IMR-90 (cell line): Measurements from ENCODE around the gene OPN1SW. TPM values are rescaled to one million over a fixed set of nuclear protein-coding genes. Genes with fewer than 3 reads are reported as not detected.

Source experiments
- ATAC-seq: fragments of 200-7000 bp; cut with Tn5 transposase; 2 replicates; pipeline ENCODE4 v1.9.1; 2020; ENCODE audit warnings: low read depth, mild to moderate bottlenecking, moderate library complexity
- BruUV-seq: library from RNA; stranded (reverse); fragments of 400-500 nt; replicated peaks from 2 replicates; lab custom pipeline; 2021; lab: Mats Ljungman, UMichigan
- CTCF ChIA-PET: fragments of 300-600 bp; formaldehyde crosslinking; extraction: SDS; loops from one replicate; lab custom pipeline; 2021; ENCODE audit warnings: antibody characterized with exemption; lab: Yijun Ruan, JAX
- POLR2A ChIA-PET: fragments of 300-600 bp; sonication (Branson Sonifier 250); formaldehyde crosslinking; loops from one replicate; lab custom pipeline; 2022; ENCODE audit warnings: antibody characterized with exemption; ENCODE audit not compliant: unreplicated experiment; lab: Charles Lee
- DNase-seq: peaks from one replicate; pipeline ENCODE4 v3.0.0; 2013
- H2AFZ ChIP-seq: replicated peaks from 2 replicates; pipeline ENCODE3; 2013; ENCODE audit warnings: low read length, mild to moderate bottlenecking; ENCODE audit not compliant: poor library complexity
- H2AK5ac ChIP-seq: 2 replicates; pipeline ENCODE4 v1.6.1; 2013; ENCODE audit warnings: low read depth, low read length, inconsistent platforms
- H2AK9ac ChIP-seq: replicated peaks from 2 replicates; pipeline ENCODE3; 2013; ENCODE audit warnings: mild to moderate bottlenecking, low read depth, low read length, moderate library complexity; ENCODE audit not compliant: poor library complexity
- H2BK120ac ChIP-seq: 2 replicates; pipeline ENCODE4 v1.6.1; 2013; ENCODE audit warnings: low read depth, low read length, inconsistent platforms
- H2BK15ac ChIP-seq: 3 replicates; pipeline ENCODE4 v1.6.1; 2013; ENCODE audit warnings: low read depth, low read length, inconsistent platforms
- H2BK20ac ChIP-seq: 2 replicates; pipeline ENCODE4 v1.6.1; 2013; ENCODE audit warnings: low read depth, mild to moderate bottlenecking, inconsistent platforms, low read length, moderate library complexity
- H2BK5ac ChIP-seq: 2 replicates; pipeline ENCODE4 v1.6.1; 2013; ENCODE audit warnings: mild to moderate bottlenecking, low read depth, low read length, inconsistent platforms; ENCODE audit not compliant: poor library complexity, severe bottlenecking
- H3K14ac ChIP-seq: replicated peaks from 2 replicates; pipeline ENCODE4 v1.6.1; 2013; ENCODE audit warnings: low read depth, low read length, inconsistent platforms
- H3K18ac ChIP-seq: 2 replicates; pipeline ENCODE4 v1.6.1; 2013; ENCODE audit warnings: low read depth, low read length, control low read depth
- H3K23ac ChIP-seq: 2 replicates; pipeline ENCODE4 v1.6.1; 2013; ENCODE audit warnings: low read depth, low read length, inconsistent platforms
- H3K27ac ChIP-seq: 2 replicates; pipeline ENCODE4 v1.5.1; 2013; ENCODE audit warnings: mild to moderate bottlenecking, control low read depth, low read length; ENCODE audit not compliant: insufficient read depth
- H3K27me3 ChIP-seq: 2 replicates; pipeline ENCODE4 v1.6.1; 2013; ENCODE audit warnings: low read length; ENCODE audit not compliant: control insufficient read depth, insufficient read depth
- H3K36me3 ChIP-seq: 2 replicates; pipeline ENCODE4 v1.6.1; 2013; ENCODE audit warnings: low read length, mixed read lengths; ENCODE audit not compliant: control insufficient read depth, insufficient read depth
- H3K4ac ChIP-seq: 2 replicates; pipeline ENCODE4 v1.6.1; 2013; ENCODE audit warnings: low read depth, low read length, inconsistent platforms
- H3K4me1 ChIP-seq: 2 replicates; pipeline ENCODE4 v1.6.1; 2013; ENCODE audit warnings: low read length, mixed read lengths; ENCODE audit not compliant: control insufficient read depth, insufficient read depth
- H3K4me2 ChIP-seq: 2 replicates; pipeline ENCODE4 v1.6.1; 2013; ENCODE audit warnings: low read depth, mild to moderate bottlenecking, control low read depth, low read length, moderate library complexity
- H3K4me3 ChIP-seq: 2 replicates; pipeline ENCODE4 v1.5.1; 2013; ENCODE audit warnings: low read depth, mild to moderate bottlenecking, control low read depth, low read length, moderate library complexity; ENCODE audit not compliant: insufficient read depth
- H3K56ac ChIP-seq: 2 replicates; pipeline ENCODE4 v1.6.1; 2013; ENCODE audit warnings: low read length, inconsistent platforms; ENCODE audit not compliant: insufficient read depth; ENCODE audit errors: extremely low read depth
- H3K79me1 ChIP-seq, 2 experiments: 2 replicates each; pipeline ENCODE4 v1.6.1; 2013; ENCODE audit warnings: low read length in 2 of 2, inconsistent platforms in 1 of 2, low read depth in 1 of 2
- H3K9ac ChIP-seq: 2 replicates; pipeline ENCODE4 v1.6.1; 2013; ENCODE audit warnings: low read depth, low read length, control low read depth
- H3K9me1 ChIP-seq: 2 replicates; pipeline ENCODE4 v1.6.1; 2013; ENCODE audit warnings: low read length, inconsistent platforms; ENCODE audit not compliant: insufficient read depth
- H3K9me3 ChIP-seq: 2 replicates; pipeline ENCODE4 v1.6.1; 2013; ENCODE audit warnings: low read length; ENCODE audit not compliant: control insufficient read depth, insufficient read depth
- H4K20me1 ChIP-seq: 2 replicates; pipeline ENCODE4 v1.6.1; 2013; ENCODE audit warnings: low read length, inconsistent platforms; ENCODE audit not compliant: insufficient read depth
- H4K5ac ChIP-seq: 2 replicates; pipeline ENCODE4 v1.6.1; 2013; ENCODE audit warnings: mild to moderate bottlenecking, low read depth, low read length, control low read depth
- H4K8ac ChIP-seq, 2 experiments: 2 replicates each; pipeline ENCODE4 v1.6.1; 2013; ENCODE audit warnings: low read depth in 2 of 2, low read length in 2 of 2, control low read depth in 1 of 2, inconsistent platforms in 1 of 2
- H4K91ac ChIP-seq: 2 replicates; pipeline ENCODE4 v1.6.1; 2013; ENCODE audit warnings: low read depth, low read length, inconsistent platforms; ENCODE audit not compliant: insufficient read depth
- FOS ChIP-seq: fragments of 150-350 bp; IDR thresholded peaks from 2 replicates; pipeline ENCODE4 v1.6.1; 2016; ENCODE audit warnings: low read depth, low read length
- MAZ ChIP-seq: IDR thresholded peaks from 2 replicates; pipeline ENCODE4 v1.6.1; 2012; ENCODE audit warnings: low read depth, mild to moderate bottlenecking, low read length, improper control_type of control experiment, moderate library complexity, borderline replicate concordance
- MXI1 ChIP-seq: IDR thresholded peaks from 2 replicates; pipeline ENCODE4 v1.6.1; 2012; ENCODE audit warnings: low read depth, mild to moderate bottlenecking, low read length, moderate library complexity, borderline replicate concordance
- NFE2L2 ChIP-seq: fragments of 150-350 bp; IDR thresholded peaks from 2 replicates; pipeline ENCODE4 v1.6.1; 2016; ENCODE audit warnings: low read depth, mild to moderate bottlenecking, low read length
- WGBS, 2 experiments: methylation state at CpG; one replicate each; pipeline versions ENCODE4 v1.1.5 to v1.1.7; 2013; ENCODE audit warnings: missing lambda C conversion rate in 2 of 2; ENCODE audit not compliant: insufficient read length in 1 of 2; ENCODE audit errors: extremely low coverage in 2 of 2; 5-methylcytosine and 5-hydroxymethylcytosine counted together
- dilution Hi-C: fragments of 300-500 bp; cut with HindIII; formaldehyde crosslinking; loops from one replicate; pipeline ENCODE4 v1.14.3; 2018; ENCODE audit warnings: low sequenced_read_pairs; ENCODE audit not compliant: unreplicated experiment
- in situ Hi-C: fragments of 300-500 bp; cut with MboI; formaldehyde crosslinking; loops from 3 replicates; pipeline ENCODE4 v1.14.3; 2019; ENCODE audit warnings: low sequenced_read_pairs, inconsistent platforms, mixed read lengths
- intact Hi-C: fragments of 100-400 bp; cut with micrococcal nuclease; formaldehyde crosslinking; loops from 2 replicates; pipeline ENCODE4 v1.10.0; 2022
- polyA plus RNA-seq, 3 experiments: library from polyadenylated mRNA; depleted of rRNA; stranded (reverse); fragments of >200 nt; gene quantifications; 2 replicates each; pipeline ENCODE4 v1.2.3, GENCODE V29; 2012; ENCODE audit warnings: low replicate concordance in 1 of 3
- total RNA-seq: library from RNA; depleted of rRNA; stranded (reverse); fragments of >200 nt; gene quantifications from 2 replicates; pipeline ENCODE4 v1.2.3, GENCODE V29; 2012
- TF ChIP-seq, protein P1 (sequence below): conservative IDR thresholded peaks from 2 replicates; pipeline ENCODE4 v1.5.1; 2012; ENCODE audit warnings: mild to moderate bottlenecking, low read depth, low read length, improper control_type of control experiment

The OPN1SW gene
- total and polyA plus RNA-seq, 2 of the 4 experiments (the other 2 are of a cell fraction), result not detected

DNA sequence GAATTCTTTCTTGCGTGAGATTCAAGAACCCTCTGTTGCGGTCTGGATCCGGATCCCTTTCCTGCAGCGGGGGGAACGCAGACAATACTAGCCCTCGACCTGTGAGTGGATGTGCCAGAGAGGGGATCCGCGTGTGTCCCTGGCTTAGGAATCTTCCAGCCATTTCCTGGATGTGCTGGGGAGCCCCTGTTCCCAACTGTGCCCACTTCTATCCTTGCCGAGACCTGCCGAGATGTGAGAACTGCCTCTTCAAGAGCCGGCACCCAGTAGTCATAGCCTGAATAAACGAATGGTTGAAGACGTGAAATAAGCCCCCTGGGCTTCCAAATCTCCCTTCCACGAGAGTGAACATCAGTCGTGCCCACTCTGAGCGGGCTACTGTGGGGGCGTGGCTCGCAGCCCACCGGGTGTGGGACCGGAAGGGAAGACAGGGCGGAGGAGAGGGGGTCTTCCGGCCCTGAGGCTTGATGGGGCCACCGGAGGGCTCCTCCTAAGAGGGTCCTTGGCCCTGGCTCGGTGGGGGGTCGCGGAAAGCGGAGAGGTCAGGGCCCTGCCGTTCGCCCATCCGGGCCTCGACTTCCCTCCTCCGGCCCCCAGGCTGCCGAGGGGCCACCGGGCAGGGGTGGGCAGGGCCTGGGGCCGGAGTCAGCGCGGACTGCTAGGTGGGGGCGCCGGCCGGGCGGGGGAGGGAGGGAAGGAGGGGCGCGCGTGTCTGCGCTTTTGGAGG, 14.9 kb upstream of the OPN1SW start:
- 0 out of 2 replicates have a peak overlapping the region, but pooled peaks have one; percentile 41 for H4K91ac ChIP-seq
- DNase-seq (no peak), ATAC-seq (peak; percentile 28)
- no peaks in the 10 kb centered on the region for H4K20me1 ChIP-seq
- H3K9ac ChIP-seq, result peak overlapping the region; percentile 78
- peak overlapping the region; percentile 45; the same call in 1 of the 2 replicates for H2AK5ac ChIP-seq
- WGBS, 2 experiments, result 40% methylated on average over 2 of the region's 45 CpGs; no CpG with 5 or more reads in 1 of the 2 experiments
- H4K5ac ChIP-seq, result 0 out of 2 replicates have a peak overlapping the region, but pooled peaks have one; percentile 51
- H3K56ac ChIP-seq, result no peak overlapping the region
- H2BK120ac ChIP-seq, result no peak overlapping the region
- no TSS peak for BruUV-seq
- peaks cover 0 to 13% of the 10 kb centered on the region in 2 experiments; a peak in 2 of 4 replicates for H3K79me1 ChIP-seq
- peaks cover 5% of the 10 kb centered on the region for H3K36me3 ChIP-seq
- no peaks in the 10 kb centered on the region for H3K9me3 ChIP-seq
- in situ Hi-C loops, result no loop called here
- intact Hi-C loops, result loop anchor here (5.0 kb wide), 1 partner anchor 37 kb away; no protein-coding TSS in a partner anchor
- peak overlapping the region; percentile 44 for H2AK9ac ChIP-seq
- H4K8ac ChIP-seq, result peak overlapping the region; percentile 88 to 95; a peak in 3 of 4 replicates
- H3K4me3 ChIP-seq, result peak overlapping the region; percentile 95
- H3K27me3 ChIP-seq, result peaks cover 12% of the 10 kb centered on the region; the same call in 1 of the 2 replicates
- no peaks in the 10 kb centered on the region for H3K9me1 ChIP-seq
- peak overlapping the region; percentile 94 for H2AFZ ChIP-seq
- peak overlapping the region; percentile 31; the same call in 1 of the 2 replicates for H3K4ac ChIP-seq
- H3K23ac ChIP-seq, result 0 out of 2 replicates have a peak overlapping the region, but pooled peaks have one; percentile 38
- H3K14ac ChIP-seq, result no peak overlapping the region
- no peak overlapping the region; the same call in 1 of the 2 replicates for H3K27ac ChIP-seq
- H2BK15ac ChIP-seq, result no peak overlapping the region; the same call in 2 of the 3 replicates
- peak overlapping the region; percentile 76 for H3K18ac ChIP-seq
- TF ChIP-seq NFE2L2 (no peak), FOS (no peak), MXI1 (no peak), MAZ (no peak)
- TF ChIP-seq, protein P1, sequence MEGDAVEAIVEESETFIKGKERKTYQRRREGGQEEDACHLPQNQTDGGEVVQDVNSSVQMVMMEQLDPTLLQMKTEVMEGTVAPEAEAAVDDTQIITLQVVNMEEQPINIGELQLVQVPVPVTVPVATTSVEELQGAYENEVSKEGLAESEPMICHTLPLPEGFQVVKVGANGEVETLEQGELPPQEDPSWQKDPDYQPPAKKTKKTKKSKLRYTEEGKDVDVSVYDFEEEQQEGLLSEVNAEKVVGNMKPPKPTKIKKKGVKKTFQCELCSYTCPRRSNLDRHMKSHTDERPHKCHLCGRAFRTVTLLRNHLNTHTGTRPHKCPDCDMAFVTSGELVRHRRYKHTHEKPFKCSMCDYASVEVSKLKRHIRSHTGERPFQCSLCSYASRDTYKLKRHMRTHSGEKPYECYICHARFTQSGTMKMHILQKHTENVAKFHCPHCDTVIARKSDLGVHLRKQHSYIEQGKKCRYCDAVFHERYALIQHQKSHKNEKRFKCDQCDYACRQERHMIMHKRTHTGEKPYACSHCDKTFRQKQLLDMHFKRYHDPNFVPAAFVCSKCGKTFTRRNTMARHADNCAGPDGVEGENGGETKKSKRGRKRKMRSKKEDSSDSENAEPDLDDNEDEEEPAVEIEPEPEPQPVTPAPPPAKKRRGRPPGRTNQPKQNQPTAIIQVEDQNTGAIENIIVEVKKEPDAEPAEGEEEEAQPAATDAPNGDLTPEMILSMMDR, result no peak
- dilution Hi-C loops, result no loop called here
- H2BK5ac ChIP-seq, result no peak overlapping the region
- peak overlapping the region; percentile 94 for H3K4me2 ChIP-seq
- ChIA-PET POLR2A (no interaction called here), CTCF (no interaction called here)
- H2BK20ac ChIP-seq, result no peak overlapping the region
- H3K4me1 ChIP-seq, result peaks cover 6% of the 10 kb centered on the region
